ENCODE data around the gene DDX6. TPM values are rescaled to one million over a fixed set of nuclear protein-coding genes. Genes with fewer than 3 reads are reported as not detected.

The DDX6 gene
- total RNA-seq, 1 experiment from 2014 or later: 155 TPM

DNA sequence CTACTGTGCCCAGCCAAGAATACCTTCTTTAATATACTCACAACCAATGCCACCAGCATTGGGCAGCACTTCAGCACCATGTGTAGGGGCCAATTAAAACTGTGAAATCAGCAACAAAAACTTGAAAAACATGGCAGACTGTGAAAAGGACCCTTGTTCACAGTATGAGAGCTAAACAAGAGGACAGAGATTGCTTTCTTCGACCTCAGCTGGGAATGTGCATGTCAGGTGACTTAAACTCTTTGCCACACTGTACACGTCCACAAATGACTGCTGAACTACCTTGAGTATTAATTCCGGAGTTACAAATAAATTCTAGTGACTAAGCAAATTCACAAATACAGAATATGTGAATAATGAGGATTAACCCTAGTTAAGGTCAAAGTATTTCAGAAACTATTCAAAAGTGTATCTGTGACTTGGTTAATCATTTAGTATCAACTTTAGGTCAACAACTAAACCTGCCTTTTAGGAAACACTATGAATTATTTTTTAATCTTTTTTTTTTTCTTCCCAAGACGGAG, 33.0 kb downstream of the DDX6 start:
- in situ Hi-C loops (cut with HindIII; ENCODE audit: low pct_unique_long_range_greater_than_20kb, low sequenced_read_pairs) (no loop called here), intact Hi-C loops (cut with micrococcal nuclease; ENCODE audit: unreplicated experiment) (no loop called here)
- no peaks in the 10 kb centered on the region for H3K9me3 ChIP-seq (ENCODE audit: control insufficient read depth, insufficient read depth, low read depth, low read length)
- H3K4me3 ChIP-seq (ENCODE audit: low read depth in 2 of 2, low read length in 2 of 2): no peak overlapping the region
- H3K4me1 ChIP-seq (ENCODE audit: control insufficient read depth, insufficient read depth, low read length): no peaks in the 10 kb centered on the region
- ATAC-seq (no peak), DNase-seq (ENCODE audit: low read depth, low spot score) (no peak)
- POLR2A ChIA-PET: no interaction called here
- no peak overlapping the region for H3K27ac ChIP-seq (ENCODE audit: low read length)
- CTCF ChIA-PET: no interaction called here
- H3K27me3 ChIP-seq (ENCODE audit: control insufficient read depth, insufficient read depth, low read length): no peaks in the 10 kb centered on the region
- TF ChIP-seq, protein P1, sequence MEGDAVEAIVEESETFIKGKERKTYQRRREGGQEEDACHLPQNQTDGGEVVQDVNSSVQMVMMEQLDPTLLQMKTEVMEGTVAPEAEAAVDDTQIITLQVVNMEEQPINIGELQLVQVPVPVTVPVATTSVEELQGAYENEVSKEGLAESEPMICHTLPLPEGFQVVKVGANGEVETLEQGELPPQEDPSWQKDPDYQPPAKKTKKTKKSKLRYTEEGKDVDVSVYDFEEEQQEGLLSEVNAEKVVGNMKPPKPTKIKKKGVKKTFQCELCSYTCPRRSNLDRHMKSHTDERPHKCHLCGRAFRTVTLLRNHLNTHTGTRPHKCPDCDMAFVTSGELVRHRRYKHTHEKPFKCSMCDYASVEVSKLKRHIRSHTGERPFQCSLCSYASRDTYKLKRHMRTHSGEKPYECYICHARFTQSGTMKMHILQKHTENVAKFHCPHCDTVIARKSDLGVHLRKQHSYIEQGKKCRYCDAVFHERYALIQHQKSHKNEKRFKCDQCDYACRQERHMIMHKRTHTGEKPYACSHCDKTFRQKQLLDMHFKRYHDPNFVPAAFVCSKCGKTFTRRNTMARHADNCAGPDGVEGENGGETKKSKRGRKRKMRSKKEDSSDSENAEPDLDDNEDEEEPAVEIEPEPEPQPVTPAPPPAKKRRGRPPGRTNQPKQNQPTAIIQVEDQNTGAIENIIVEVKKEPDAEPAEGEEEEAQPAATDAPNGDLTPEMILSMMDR (IDR thresholded peaks at IDR 0.05): no peak
- TF ChIP-seq SIN3A (IDR thresholded peaks at IDR 0.05; ENCODE audit: borderline replicate concordance, insufficient read depth, low read depth, low read length) (no peak), TCF7L2 (IDR thresholded peaks at IDR 0.05; ENCODE audit: low read depth, low read length) (no peak), POLR2AphosphoS5 (IDR thresholded peaks at IDR 0.05; ENCODE audit: low read depth, low read length) (no peak)
- TF ChIP-seq, protein P2, sequence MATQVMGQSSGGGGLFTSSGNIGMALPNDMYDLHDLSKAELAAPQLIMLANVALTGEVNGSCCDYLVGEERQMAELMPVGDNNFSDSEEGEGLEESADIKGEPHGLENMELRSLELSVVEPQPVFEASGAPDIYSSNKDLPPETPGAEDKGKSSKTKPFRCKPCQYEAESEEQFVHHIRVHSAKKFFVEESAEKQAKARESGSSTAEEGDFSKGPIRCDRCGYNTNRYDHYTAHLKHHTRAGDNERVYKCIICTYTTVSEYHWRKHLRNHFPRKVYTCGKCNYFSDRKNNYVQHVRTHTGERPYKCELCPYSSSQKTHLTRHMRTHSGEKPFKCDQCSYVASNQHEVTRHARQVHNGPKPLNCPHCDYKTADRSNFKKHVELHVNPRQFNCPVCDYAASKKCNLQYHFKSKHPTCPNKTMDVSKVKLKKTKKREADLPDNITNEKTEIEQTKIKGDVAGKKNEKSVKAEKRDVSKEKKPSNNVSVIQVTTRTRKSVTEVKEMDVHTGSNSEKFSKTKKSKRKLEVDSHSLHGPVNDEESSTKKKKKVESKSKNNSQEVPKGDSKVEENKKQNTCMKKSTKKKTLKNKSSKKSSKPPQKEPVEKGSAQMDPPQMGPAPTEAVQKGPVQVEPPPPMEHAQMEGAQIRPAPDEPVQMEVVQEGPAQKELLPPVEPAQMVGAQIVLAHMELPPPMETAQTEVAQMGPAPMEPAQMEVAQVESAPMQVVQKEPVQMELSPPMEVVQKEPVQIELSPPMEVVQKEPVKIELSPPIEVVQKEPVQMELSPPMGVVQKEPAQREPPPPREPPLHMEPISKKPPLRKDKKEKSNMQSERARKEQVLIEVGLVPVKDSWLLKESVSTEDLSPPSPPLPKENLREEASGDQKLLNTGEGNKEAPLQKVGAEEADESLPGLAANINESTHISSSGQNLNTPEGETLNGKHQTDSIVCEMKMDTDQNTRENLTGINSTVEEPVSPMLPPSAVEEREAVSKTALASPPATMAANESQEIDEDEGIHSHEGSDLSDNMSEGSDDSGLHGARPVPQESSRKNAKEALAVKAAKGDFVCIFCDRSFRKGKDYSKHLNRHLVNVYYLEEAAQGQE (IDR thresholded peaks at IDR 0.05; ENCODE audit: insufficient read depth in 1 of 2, low read depth in 2 of 2, low read length in 1 of 2): no peak
- peaks cover 58% of the 10 kb centered on the region for H3K36me3 ChIP-seq (ENCODE audit: control insufficient read depth, insufficient read depth, low read length)
- BruUV-seq (replicated peaks): no TSS peak

DNA sequence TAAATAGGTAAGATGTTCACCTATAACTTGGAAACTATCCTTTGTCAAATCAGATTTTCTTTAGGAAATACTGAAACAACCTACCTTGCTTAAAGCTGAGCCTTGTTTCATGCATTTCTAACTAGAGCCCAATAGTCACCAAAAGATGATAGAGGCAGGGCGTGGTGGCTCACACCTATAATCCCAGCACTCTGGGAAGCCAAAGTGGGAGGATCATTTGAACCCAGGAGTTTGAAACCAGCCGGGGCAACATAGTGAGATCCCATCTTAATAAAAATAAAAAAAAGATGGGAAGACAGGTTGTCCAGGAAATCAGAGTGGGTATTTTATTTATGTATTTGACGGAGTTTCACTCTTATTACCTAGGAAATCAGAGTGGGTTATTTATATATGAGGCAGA, 38.3 kb downstream of the DDX6 start:
- ChIA-PET POLR2A (no interaction called here), CTCF (no interaction called here)
- TF ChIP-seq, protein P1 (IDR thresholded peaks at IDR 0.05): no peak
- TF ChIP-seq, protein P2 (IDR thresholded peaks at IDR 0.05; ENCODE audit: insufficient read depth in 1 of 2, low read depth in 2 of 2, low read length in 1 of 2): no peak
- no peak for TF ChIP-seq SIN3A (IDR thresholded peaks at IDR 0.05; ENCODE audit: borderline replicate concordance, insufficient read depth, low read depth, low read length)
- no peak for TF ChIP-seq TCF7L2 (IDR thresholded peaks at IDR 0.05; ENCODE audit: low read depth, low read length)
- no peak for TF ChIP-seq POLR2AphosphoS5 (IDR thresholded peaks at IDR 0.05; ENCODE audit: low read depth, low read length)
- no peak for ATAC-seq
- Histone ChIP-seq H3K27me3 (ENCODE audit: control insufficient read depth, insufficient read depth, low read length) (no peaks in the 10 kb centered on the region), H3K4me1 (ENCODE audit: control insufficient read depth, insufficient read depth, low read length) (no peaks in the 10 kb centered on the region), H3K36me3 (ENCODE audit: control insufficient read depth, insufficient read depth, low read length) (peaks cover 57% of the 10 kb centered on the region), H3K4me3 (ENCODE audit: low read depth in 2 of 2, low read length in 2 of 2) (no peak overlapping the region), H3K27ac (ENCODE audit: low read length) (no peak overlapping the region), H3K9me3 (ENCODE audit: control insufficient read depth, insufficient read depth, low read depth, low read length) (no peaks in the 10 kb centered on the region)
- in situ Hi-C loops (cut with HindIII; ENCODE audit: low pct_unique_long_range_greater_than_20kb, low sequenced_read_pairs): no loop called here
- intact Hi-C loops (cut with micrococcal nuclease; ENCODE audit: unreplicated experiment): no loop called here
- no peak for DNase-seq (ENCODE audit: low read depth, low spot score)
- BruUV-seq (replicated peaks): no TSS peak
